IPS-20b (cell line): ENCODE results near the gene BTBD16.

Experiments
- H3K27ac ChIP-seq: one replicate; pipeline ENCODE4 v1.5.1; 2013; ENCODE audit warnings: low read length
- H3K27me3 ChIP-seq: 2 replicates; pipeline ENCODE4 v1.6.1; 2013; ENCODE audit warnings: mild to moderate bottlenecking, low read length, inconsistent platforms; ENCODE audit not compliant: insufficient read depth
- H3K36me3 ChIP-seq: 2 replicates; pipeline ENCODE4 v1.6.1; 2013; ENCODE audit warnings: low read depth, mild to moderate bottlenecking, inconsistent platforms, low read length, moderate library complexity; ENCODE audit not compliant: insufficient read depth
- H3K4me1 ChIP-seq: 2 replicates; pipeline ENCODE4 v1.6.1; 2013; ENCODE audit warnings: mild to moderate bottlenecking, control low read depth, inconsistent platforms, low read length, moderate library complexity; ENCODE audit not compliant: insufficient read depth
- H3K4me3 ChIP-seq: 2 replicates; pipeline ENCODE4 v1.5.1; 2013; ENCODE audit warnings: mild to moderate bottlenecking, low read length, inconsistent platforms
- H3K9ac ChIP-seq: 2 replicates; pipeline ENCODE4 v1.6.1; 2013; ENCODE audit warnings: low read depth, mild to moderate bottlenecking, inconsistent platforms, low read length, moderate library complexity
- H3K9me3 ChIP-seq: 2 replicates; pipeline ENCODE4 v1.6.1; 2013; ENCODE audit warnings: mild to moderate bottlenecking, low read depth, low read length, inconsistent platforms; ENCODE audit not compliant: insufficient read depth

Gene BTBD16

GRCh38 chr10:122290833-122291532 lies 19.9 kb downstream of the BTBD16 start:
- Histone ChIP-seq H3K4me1 (peaks cover 8% of the 10 kb centered on the region), H3K9me3 (no peaks in the 10 kb centered on the region), H3K27ac (no peak overlapping the region), H3K9ac (no peak overlapping the region), H3K27me3 (no peaks in the 10 kb centered on the region), H3K36me3 (no peaks in the 10 kb centered on the region), H3K4me3 (no peak overlapping the region)

- H3K4me3 ChIP-seq = no peak overlapping the region
Measured at GRCh38 chr10:122291739-122292138, 20.6 kb downstream of the BTBD16 start.

DNA sequence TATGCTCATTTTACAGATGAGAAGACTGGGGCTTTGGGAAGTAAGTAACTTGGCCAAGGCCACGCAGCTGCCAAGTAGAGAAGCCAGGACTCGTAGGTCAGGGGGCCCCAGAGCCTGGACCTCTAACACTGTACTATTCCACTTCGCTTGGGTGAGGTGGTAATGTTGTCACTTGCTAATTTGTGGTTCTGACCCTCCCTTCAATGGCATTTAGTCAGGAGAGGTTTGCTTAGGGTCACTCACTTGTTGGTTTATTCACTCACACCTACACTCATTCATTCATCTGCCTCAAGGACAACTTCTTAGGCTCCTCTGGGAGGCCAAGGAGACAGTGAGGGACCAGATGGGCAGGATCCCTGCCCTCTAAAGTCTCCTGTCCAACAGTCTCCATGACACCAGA lies 21.3 kb downstream of the BTBD16 start:
- H3K9me3 ChIP-seq = no peaks in the 10 kb centered on the region
- no peak overlapping the region for H3K9ac ChIP-seq
- no peak overlapping the region for H3K27ac ChIP-seq
- H3K4me1 ChIP-seq = 0 out of 2 replicates have a peak, but pooled peaks cover 1% of the 10 kb centered on the region
- H3K27me3 ChIP-seq = no peaks in the 10 kb centered on the region
- H3K4me3 ChIP-seq = no peak overlapping the region
- H3K36me3 ChIP-seq = no peaks in the 10 kb centered on the region

More at GRCh38 chr10:122291739-122292138, 20.6 kb downstream of the BTBD16 start:
- H3K4me1 ChIP-seq = peaks cover 6% of the 10 kb centered on the region
- no peaks in the 10 kb centered on the region for H3K36me3 ChIP-seq
- H3K9me3 ChIP-seq = no peaks in the 10 kb centered on the region
- no peak overlapping the region for H3K27ac ChIP-seq
- no peak overlapping the region for H3K9ac ChIP-seq
- H3K27me3 ChIP-seq = no peaks in the 10 kb centered on the region

DNA sequence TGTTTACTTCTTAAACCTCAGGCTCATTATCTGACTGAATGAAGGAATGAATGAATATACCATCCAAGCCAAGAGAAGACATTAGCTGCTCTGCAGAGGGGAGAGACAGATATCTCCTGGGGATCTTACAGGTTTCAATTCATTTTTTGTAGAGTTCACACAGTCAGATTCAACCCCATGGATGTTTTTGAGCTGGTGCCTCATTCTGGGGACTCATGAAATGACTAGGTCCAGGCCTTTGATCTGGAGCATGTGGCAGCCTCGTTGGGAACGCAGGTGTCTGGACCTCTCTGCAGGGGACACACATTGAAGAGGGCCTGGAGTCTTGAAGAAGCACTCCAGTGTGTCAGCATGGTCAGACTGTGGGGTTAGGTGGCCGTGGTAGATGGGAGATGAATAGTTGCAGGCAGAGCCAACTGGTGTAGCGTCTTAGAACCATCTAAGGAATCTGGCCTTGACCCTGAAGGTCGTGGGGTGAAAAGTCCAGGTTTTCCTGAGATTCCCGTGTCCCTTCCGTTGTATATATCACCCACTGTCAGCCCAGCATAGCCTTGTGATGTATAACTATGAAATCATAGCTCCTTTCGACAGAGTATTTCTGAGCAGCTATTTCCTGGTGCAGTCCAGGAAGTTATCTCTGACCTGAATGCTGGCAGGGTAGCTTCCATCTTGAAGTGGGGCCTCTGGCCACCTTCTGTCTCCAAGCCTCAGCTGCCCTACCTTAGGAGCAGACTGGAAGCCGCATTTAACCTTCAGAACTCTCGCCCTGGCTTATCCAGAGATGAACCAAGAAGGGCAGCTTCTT lies 22.3 kb downstream of the BTBD16 start:
- no peaks in the 10 kb centered on the region for H3K27me3 ChIP-seq
- no peaks in the 10 kb centered on the region for H3K4me1 ChIP-seq
- H3K9ac ChIP-seq = no peak overlapping the region
- no peaks in the 10 kb centered on the region for H3K9me3 ChIP-seq
- H3K36me3 ChIP-seq = no peaks in the 10 kb centered on the region
- no peak overlapping the region for H3K4me3 ChIP-seq
- no peak overlapping the region for H3K27ac ChIP-seq

DNA sequence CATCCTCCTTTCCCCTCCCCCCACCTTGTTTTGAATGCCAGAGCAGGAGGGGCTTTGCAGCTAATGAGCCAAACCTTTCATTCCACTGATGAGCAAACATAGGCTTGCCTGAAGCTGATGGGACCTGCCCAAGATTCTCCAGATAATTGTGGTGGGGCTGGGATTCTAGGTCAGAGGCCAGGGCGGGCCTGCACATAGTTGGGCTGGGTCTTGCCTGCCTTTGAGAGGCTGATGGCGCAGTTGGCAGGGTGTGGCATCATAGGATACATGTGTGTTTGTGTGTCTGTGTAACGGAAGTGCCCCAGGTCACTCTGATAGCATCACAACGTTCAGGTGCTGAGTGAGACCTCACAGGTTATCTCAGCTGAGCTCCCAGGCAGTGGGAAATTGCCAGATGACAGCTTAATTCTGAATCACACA lies 22.9 kb downstream of the BTBD16 start:
- no peaks in the 10 kb centered on the region for H3K27me3 ChIP-seq
- no peaks in the 10 kb centered on the region for H3K9me3 ChIP-seq
- no peaks in the 10 kb centered on the region for H3K4me1 ChIP-seq
- no peaks in the 10 kb centered on the region for H3K36me3 ChIP-seq
- no peak overlapping the region for H3K27ac ChIP-seq
- no peak overlapping the region for H3K9ac ChIP-seq
- H3K4me3 ChIP-seq = no peak overlapping the region

GRCh38 chr10:122294511-122295450 lies 23.7 kb downstream of the BTBD16 start:
- Histone ChIP-seq H3K27me3 (no peaks in the 10 kb centered on the region), H3K9me3 (no peaks in the 10 kb centered on the region), H3K4me1 (no peaks in the 10 kb centered on the region), H3K27ac (no peak overlapping the region), H3K9ac (no peak overlapping the region), H3K36me3 (no peaks in the 10 kb centered on the region), H3K4me3 (no peak overlapping the region)

DNA sequence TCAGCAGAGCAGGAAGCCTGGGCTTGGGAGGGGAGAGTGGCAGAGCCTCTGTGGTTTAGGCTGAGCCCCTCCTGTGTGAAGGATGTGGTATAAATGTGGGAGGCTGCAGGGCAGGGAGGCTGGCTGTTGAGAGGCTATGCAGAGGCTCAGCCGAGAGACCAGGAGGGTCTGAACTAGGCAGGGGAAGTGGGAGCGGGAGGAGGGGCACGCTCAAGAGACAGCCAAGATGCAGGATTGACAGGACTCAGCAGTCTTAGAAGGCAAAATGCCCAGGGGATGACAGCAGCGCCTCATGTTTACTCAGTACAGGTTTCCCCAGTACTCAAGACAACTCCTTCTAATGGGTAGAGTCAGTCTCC lies 24.3 kb downstream of the BTBD16 start:
- Histone ChIP-seq H3K27ac (no peak overlapping the region), H3K4me1 (no peaks in the 10 kb centered on the region), H3K36me3 (no peaks in the 10 kb centered on the region), H3K9ac (no peak overlapping the region), H3K9me3 (no peaks in the 10 kb centered on the region), H3K4me3 (no peak overlapping the region), H3K27me3 (no peaks in the 10 kb centered on the region)

GRCh38 chr10:122296363-122297120 lies 25.4 kb downstream of the BTBD16 start:
- H3K9me3 ChIP-seq = no peaks in the 10 kb centered on the region
- no peak overlapping the region for H3K27ac ChIP-seq
- H3K9ac ChIP-seq = no peak overlapping the region
- H3K36me3 ChIP-seq = no peaks in the 10 kb centered on the region
- H3K4me3 ChIP-seq = no peak overlapping the region
- no peaks in the 10 kb centered on the region for H3K27me3 ChIP-seq
- no peaks in the 10 kb centered on the region for H3K4me1 ChIP-seq

- Histone ChIP-seq H3K36me3 (no peaks in the 10 kb centered on the region), H3K9me3 (no peaks in the 10 kb centered on the region), H3K4me1 (no peaks in the 10 kb centered on the region), H3K27me3 (no peaks in the 10 kb centered on the region), H3K4me3 (no peak overlapping the region), H3K27ac (no peak overlapping the region), H3K9ac (no peak overlapping the region)
Measured at GRCh38 chr10:122297583-122297982, 26.5 kb downstream of the BTBD16 start.

GRCh38 chr10:122298206-122298597 lies 27.1 kb downstream of the BTBD16 start:
- Histone ChIP-seq H3K4me3 (no peak overlapping the region), H3K36me3 (no peaks in the 10 kb centered on the region), H3K4me1 (no peaks in the 10 kb centered on the region), H3K9ac (no peak overlapping the region), H3K9me3 (no peaks in the 10 kb centered on the region), H3K27me3 (no peaks in the 10 kb centered on the region), H3K27ac (no peak overlapping the region)
